Ovary (tissue), 3 donors: Measurements from ENCODE around the gene FRAT2.

ENCODE experiments used
- CTCF ChIP-seq, 3 donors: fragments of 450-650 bp in 2 of 3; fragments of 200-600 bp in 1 of 3; IDR thresholded peaks; one replicate each; pipeline versions ENCODE4 v1.5.1 to v1.8.0; 2016 to 2022; ENCODE audit warnings: antibody characterized with exemption in 3 of 3, mild to moderate bottlenecking in 1 of 3
- EP300 ChIP-seq: sonication (generic); formaldehyde crosslinking; IDR thresholded peaks from one replicate; pipeline ENCODE4 v1.6.1; 2017; ENCODE audit warnings: antibody characterized with exemption
- POLR2A ChIP-seq: fragments of 450-650 bp; IDR thresholded peaks from one replicate; pipeline ENCODE4 v1.6.1; 2017; ENCODE audit warnings: antibody characterized with exemption, mild to moderate bottlenecking, moderate library complexity
- donor health status: DM: no; HTN: no; CAD: no.

- TF ChIP-seq CTCF (IDR thresholded peaks at IDR 0.05) (no peak), POLR2A (no peak), EP300 (no peak)
These were observed 32.3 kb downstream of the FRAT2 start for GRCh38 chr10:97302088-97302791.
